Muscle layer of colon (tissue), 2 donors: ENCODE results near the gene MAPK8IP1.

Source experiments
- H3K27ac ChIP-seq: one replicate; pipeline ENCODE4 v1.7.0; 2013; ENCODE audit warnings: low read depth, mild to moderate bottlenecking, low read length, moderate library complexity
- H3K27me3 ChIP-seq, 2 donors: one replicate each; pipeline ENCODE4 v1.7.0; 2013; ENCODE audit warnings: low read length in 2 of 2, mild to moderate bottlenecking in 2 of 2; ENCODE audit not compliant: insufficient read depth in 2 of 2, control insufficient read depth in 1 of 2
- H3K36me3 ChIP-seq: one replicate; pipeline ENCODE4 v1.7.0; 2013; ENCODE audit warnings: mild to moderate bottlenecking, low read length; ENCODE audit not compliant: insufficient read depth
- H3K4me1 ChIP-seq: one replicate; pipeline ENCODE4 v1.7.0; 2013; ENCODE audit warnings: mild to moderate bottlenecking, low read length; ENCODE audit not compliant: insufficient read depth
- H3K4me3 ChIP-seq, 2 donors: one replicate each; pipeline ENCODE4 v1.7.0; 2013; ENCODE audit warnings: low read length in 2 of 2, low read depth in 1 of 2, mild to moderate bottlenecking in 1 of 2, moderate library complexity in 1 of 2
- H3K9ac ChIP-seq: one replicate; pipeline ENCODE4 v1.7.0; 2013; ENCODE audit warnings: low read length
- H3K9me3 ChIP-seq: one replicate; pipeline ENCODE4 v1.7.0; 2013; ENCODE audit warnings: mild to moderate bottlenecking, low read length
- donor health status: abdominal sarcoma.
- donor health status: Adenocarcinoma of cecum.

The MAPK8IP1 gene

DNA sequence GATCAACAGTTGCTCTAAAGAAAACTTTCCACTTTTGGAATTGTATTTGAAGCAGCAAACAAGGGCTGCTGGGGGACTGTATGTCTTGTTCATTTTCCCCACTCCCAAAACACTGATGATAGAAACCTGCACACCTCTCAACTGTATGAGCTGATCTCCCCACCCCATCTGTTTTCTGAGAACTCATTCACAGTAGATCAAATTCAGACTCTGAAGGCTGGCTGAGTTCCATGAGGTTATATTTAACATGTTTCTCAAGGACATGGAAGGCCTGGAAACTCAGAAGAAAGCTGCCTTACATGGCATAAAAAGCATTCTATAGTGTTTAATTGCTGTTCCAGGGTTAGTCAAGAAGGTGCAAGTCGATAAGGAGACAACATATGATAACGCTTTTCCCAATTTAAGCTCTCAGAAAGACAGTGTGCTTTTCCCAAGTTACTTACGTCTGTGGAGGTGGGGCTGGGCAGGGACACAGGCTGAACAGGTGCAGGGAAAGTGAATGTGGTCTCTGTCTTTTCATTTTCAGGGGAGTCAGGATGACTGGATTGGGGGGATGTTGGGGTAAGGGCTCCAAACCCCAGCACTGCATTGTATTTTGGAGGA, 60.0 kb downstream of the MAPK8IP1 start:
- no peak overlapping the region for H3K27ac ChIP-seq
- H3K27me3 ChIP-seq: no peaks in the 10 kb centered on the region
- H3K9me3 ChIP-seq: no peaks in the 10 kb centered on the region
- H3K36me3 ChIP-seq: peaks cover 67% of the 10 kb centered on the region
- H3K9ac ChIP-seq: no peak overlapping the region
- no peaks in the 10 kb centered on the region for H3K4me1 ChIP-seq
- no peak overlapping the region for H3K4me3 ChIP-seq

- H3K36me3 ChIP-seq: peaks cover 68% of the 10 kb centered on the region
- H3K4me3 ChIP-seq: no peak overlapping the region
- H3K27ac ChIP-seq: no peak overlapping the region
- no peaks in the 10 kb centered on the region for H3K4me1 ChIP-seq
- H3K9me3 ChIP-seq: no peaks in the 10 kb centered on the region
- no peak overlapping the region for H3K9ac ChIP-seq
- no peaks in the 10 kb centered on the region for H3K27me3 ChIP-seq
These were observed 62.4 kb downstream of the MAPK8IP1 start for GRCh38 chr11:45947885-45948284.

- peaks cover 67% of the 10 kb centered on the region for H3K36me3 ChIP-seq
- no peak overlapping the region for H3K9ac ChIP-seq
- no peak overlapping the region for H3K4me3 ChIP-seq
- no peak overlapping the region for H3K27ac ChIP-seq
- H3K9me3 ChIP-seq: no peaks in the 10 kb centered on the region
- no peaks in the 10 kb centered on the region for H3K27me3 ChIP-seq
- no peaks in the 10 kb centered on the region for H3K4me1 ChIP-seq
These were observed 62.9 kb downstream of the MAPK8IP1 start for GRCh38 chr11:45948356-45948755.

DNA sequence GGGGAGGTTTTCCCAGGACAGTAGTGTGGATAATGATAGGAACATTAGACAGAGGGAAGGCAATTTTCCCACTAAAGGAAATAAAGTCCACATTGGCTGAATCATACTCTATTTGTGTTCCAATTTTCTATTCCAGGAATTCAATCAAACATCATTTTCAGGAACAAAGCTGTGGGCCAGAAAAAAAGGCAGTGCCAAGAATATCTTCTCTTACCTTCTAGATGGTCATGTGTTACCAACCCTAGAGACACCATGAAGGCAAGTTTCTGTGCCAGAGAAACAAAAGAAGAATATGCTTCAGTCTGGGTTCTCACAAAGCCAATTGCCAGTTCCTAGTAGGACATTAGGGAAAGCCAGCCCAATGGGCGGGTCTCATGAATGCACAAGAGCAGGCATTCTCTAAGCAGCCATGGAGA, 64.5 kb downstream of the MAPK8IP1 start:
- Histone ChIP-seq H3K9ac (no peak overlapping the region), H3K4me1 (no peaks in the 10 kb centered on the region), H3K4me3 (no peak overlapping the region), H3K27me3 (no peaks in the 10 kb centered on the region), H3K36me3 (peaks cover 70% of the 10 kb centered on the region), H3K9me3 (no peaks in the 10 kb centered on the region), H3K27ac (no peak overlapping the region)
